HG03095 (cell line): ENCODE data around the gene RGCC.

ENCODE experiments used
- ATAC-seq: cut with Tn5 transposase; IDR thresholded peaks from one replicate; pipeline ENCODE4 v1.9.1; 2021; ENCODE audit warnings: moderate library complexity; ENCODE audit not compliant: unreplicated experiment

Gene RGCC

DNA sequence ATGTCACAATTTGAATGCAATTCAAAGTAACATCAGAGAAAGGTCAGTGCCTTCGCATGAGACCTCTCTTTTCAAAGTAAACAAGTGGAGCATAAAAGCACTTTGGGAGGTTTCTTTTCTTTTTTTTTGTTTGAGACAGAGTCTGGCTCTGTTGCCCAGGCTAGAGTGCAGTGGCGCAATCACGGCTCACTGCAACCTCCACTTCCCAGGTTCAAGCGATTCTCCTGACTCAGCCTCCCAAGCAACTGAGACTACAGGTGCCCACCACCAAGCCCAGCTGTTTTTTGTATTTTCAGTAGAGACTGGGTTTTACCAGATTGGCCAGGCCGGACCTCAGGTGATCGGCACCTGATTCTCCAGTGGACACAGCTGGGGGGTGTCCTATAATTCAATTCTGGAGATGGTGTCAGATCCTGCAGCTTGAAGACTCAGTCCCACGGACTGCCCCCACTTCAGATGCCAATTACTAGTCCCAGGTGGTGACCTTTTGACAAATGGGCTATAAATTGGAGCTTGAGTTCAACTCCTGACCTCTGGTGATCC, 57.6 kb downstream of the RGCC start:
- ATAC-seq: no peak

DNA sequence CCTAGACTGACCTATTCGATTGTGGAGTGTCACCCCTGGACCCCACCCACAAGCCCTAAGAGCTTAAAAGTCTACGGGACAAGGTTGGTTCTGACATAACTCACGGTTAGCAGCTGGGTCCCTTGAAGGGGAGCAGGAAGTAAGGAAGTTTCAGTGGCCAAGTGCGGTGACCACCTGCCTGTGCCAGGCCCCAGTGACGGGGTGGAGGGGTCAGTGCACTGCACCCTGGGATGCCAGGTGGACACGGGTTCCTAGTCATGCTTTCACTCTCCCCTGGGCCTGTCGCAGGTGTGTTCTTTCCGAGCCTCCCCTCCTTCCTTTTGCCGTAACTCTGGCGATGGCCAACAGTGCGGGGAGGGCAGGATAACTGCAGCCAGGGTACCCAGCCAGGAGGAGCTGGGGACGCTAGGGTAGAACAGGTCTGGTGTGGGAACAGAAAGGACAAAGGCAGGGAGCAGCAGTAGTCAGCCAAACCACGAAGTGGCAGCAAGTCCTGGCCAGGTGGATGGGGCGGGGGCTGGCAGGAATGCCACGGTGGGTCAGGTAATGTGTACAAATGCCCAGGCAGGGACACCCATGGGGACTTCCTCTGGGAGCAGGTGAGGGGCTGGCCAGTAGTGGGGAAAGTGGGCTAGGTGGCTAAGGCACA, 58.3 kb downstream of the RGCC start:
- no peak for ATAC-seq

DNA sequence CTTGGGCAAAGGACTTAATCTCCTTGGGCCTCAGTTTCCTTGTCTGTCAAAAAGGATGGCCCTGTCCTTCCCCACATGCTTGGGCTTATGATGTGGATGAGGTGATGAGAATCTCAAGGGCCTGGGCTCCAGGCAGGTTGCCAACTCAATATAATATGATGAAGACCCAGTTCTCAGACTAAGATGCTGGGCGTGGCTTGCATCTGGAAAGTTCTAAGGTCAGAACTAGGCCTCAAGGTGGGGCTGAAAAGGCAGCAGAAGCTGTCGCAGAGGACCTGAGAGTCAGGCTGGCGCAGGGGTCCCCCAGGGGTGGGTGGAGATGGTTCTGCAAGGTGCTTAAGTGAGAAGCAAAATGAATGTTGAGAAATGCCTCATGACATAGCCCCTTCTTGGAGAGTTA, 58.8 kb downstream of the RGCC start:
- ATAC-seq: no peak

DNA sequence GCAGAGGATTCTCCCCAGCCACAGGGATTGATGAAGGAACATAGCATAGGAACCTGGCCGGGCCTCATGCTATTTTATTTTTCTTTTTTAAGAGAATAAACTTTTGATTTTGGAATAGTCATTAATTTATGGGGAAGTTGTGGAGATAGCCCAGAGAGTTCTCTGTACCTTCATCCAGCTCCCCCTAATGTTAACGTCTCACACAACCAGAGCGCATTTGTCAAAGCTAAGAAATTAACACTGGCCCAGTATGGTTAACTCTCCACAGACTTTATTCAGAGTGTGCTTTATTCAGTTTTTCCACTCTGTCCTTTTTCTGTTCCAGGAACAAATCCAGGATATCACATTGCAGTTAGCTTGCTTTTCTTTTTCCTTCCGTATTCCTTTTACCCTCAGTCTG, 59.4 kb downstream of the RGCC start:
- ATAC-seq: no peak

DNA sequence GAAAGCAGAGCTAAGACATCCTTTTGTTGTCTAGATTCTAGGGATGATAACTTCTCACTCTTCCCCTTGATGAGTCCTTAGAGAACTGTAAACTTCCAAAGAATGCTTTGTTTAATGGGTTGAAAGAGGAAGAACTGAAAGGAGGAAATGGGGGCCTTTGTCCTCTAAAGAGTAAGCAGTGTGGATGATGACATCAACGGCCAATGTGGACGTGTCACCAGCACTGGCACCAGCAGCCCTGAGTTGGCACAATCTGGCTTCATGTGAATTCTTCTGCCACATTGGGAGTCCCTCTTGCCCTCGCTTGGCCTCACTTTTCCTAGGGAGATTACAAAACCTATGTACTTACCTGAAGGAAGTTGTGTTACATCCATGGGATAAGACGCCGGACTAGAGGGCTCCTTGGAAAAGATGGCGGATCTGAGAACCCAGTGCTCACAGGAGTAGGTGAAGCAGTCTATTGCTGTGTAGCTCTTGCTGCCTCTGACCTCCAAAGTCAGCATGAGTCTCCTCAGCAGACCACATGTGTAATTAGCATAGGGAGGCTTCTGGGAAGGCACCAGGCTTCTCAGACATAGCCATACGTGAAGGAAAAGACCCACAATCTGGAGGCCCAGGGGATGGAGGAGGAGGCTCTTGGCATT, 62.8 kb downstream of the RGCC start:
- no peak for ATAC-seq
